ENCODE data around the gene FAM3D. TPM values are rescaled to one million over a fixed set of nuclear protein-coding genes. Genes with fewer than 3 reads are reported as not detected.

The FAM3D gene
- total RNA-seq, 1 donor from 2014 or later: 5.8 TPM

DNA sequence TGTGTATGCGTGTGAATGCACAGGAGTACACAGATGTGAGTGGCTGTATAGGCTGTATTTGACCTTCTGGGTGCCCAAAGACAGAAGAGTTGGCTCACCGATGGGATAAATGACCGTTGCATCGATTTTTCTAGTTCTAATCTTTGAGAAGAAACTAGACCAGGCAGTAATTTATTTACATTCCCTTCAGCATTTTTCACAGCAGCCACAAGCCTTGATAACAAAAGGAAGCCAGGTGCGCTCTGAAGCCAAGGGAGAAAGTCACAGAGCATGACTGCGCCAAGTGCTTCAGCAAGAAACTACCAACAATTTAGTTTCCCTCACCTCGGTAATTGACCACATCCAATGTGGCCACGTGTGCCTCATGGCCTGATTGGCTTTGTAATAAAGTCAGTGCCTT is 5.9 kb upstream of the FAM3D start:
- Histone ChIP-seq H3K4me1 (peaks cover 8% of the 10 kb centered on the region), H3K27ac (no peak overlapping the region), H3K4me3 (no peak overlapping the region), H3K36me3 (no peaks in the 10 kb centered on the region), H3K9me3 (no peaks in the 10 kb centered on the region), H3K27me3 (ENCODE audit: low read depth) (no peaks in the 10 kb centered on the region)
- intact Hi-C loops (cut with DNase I): no loop called here
- DNase-seq: no peak
- TF ChIP-seq, protein P1, sequence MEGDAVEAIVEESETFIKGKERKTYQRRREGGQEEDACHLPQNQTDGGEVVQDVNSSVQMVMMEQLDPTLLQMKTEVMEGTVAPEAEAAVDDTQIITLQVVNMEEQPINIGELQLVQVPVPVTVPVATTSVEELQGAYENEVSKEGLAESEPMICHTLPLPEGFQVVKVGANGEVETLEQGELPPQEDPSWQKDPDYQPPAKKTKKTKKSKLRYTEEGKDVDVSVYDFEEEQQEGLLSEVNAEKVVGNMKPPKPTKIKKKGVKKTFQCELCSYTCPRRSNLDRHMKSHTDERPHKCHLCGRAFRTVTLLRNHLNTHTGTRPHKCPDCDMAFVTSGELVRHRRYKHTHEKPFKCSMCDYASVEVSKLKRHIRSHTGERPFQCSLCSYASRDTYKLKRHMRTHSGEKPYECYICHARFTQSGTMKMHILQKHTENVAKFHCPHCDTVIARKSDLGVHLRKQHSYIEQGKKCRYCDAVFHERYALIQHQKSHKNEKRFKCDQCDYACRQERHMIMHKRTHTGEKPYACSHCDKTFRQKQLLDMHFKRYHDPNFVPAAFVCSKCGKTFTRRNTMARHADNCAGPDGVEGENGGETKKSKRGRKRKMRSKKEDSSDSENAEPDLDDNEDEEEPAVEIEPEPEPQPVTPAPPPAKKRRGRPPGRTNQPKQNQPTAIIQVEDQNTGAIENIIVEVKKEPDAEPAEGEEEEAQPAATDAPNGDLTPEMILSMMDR (IDR thresholded peaks at IDR 0.05): no peak
- no peak for ATAC-seq

DNA sequence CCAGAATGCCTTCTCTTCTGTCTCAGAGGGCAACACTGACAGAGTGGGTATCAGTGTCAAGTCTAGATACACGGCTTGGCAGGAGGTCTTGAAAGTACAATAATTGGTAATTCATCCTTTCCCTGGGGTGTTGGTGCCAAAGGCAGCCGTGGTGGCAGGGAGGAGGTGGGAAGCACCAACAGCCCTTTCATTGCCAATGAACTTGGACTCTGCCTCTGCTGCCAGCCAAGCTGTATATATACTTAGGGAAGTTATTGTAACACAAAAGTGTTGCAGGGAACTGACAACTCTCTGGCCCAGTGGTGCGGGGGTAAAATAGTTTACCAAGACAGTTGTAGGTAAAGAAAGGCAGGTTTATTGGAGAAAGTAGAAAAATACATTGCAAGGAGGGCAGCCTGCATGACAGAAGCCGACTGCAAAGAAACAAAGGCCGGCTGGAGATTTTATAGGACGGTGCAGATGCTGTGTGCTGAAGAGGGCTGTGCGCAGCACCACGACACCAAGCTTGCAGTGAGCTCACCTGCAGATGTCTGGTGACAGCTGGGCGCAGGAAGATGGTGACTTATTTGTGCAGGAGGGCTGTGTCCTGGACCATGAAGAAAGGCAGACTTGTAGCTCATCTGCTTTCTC is 4.0 kb upstream of the FAM3D start:
- intact Hi-C loops (cut with DNase I): no loop called here
- H3K27ac ChIP-seq: no peak overlapping the region
- no peaks in the 10 kb centered on the region for H3K27me3 ChIP-seq (ENCODE audit: low read depth)
- H3K4me3 ChIP-seq: no peak overlapping the region
- H3K4me1 ChIP-seq: peaks cover 14% of the 10 kb centered on the region
- ATAC-seq (no peak), DNase-seq (no peak)
- no peaks in the 10 kb centered on the region for H3K36me3 ChIP-seq
- TF ChIP-seq, protein P1 (IDR thresholded peaks at IDR 0.05): no peak
- no peaks in the 10 kb centered on the region for H3K9me3 ChIP-seq

DNA sequence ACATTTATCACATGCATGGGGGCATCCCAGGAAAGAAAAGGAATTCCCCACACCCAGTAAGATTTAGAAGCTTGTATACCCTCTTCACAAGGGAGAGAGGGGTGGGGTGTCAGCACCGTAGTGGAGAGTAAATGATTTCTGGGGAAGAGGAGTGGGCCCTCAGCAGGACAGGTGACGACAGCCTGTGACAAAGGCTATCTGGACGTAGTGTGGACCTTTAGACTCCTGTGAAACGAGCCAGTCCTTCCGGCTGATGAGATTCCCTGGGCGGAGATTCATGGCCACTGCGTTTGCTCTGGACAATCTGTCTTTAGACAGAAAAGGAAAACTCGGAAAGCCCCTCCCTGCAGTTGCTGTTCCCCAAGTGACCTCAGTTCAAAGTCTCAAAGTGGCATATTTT is 1.7 kb upstream of the FAM3D start:
- H3K27ac ChIP-seq: peak overlapping the region; percentile 39
- TF ChIP-seq, protein P1 (IDR thresholded peaks at IDR 0.05): no peak
- no peak for DNase-seq

DNA sequence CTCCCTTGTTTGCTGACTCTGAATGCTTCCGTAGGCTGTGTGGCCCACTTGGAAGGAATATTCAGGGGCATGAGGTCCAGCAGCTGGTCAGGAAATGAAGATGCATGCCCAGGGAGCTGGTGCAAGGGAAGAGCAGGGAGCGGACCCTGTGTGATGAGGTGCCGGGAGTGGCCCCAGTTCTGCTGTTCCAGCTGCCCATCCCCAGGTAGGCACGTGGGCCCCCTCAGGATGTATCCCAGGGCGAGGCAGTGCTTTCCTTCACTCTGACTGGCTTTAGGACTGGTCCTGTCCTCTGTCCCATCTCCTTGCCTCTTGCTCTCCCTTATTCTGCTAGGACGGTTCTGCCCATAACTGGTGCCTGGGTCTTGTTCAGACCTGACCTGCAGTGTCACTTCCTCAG is 1.1 kb upstream of the FAM3D start:
- H3K4me3 ChIP-seq: no peak overlapping the region
- DNase-seq: no peak
- no peaks in the 10 kb centered on the region for H3K36me3 ChIP-seq
- peaks cover 14% of the 10 kb centered on the region for H3K4me1 ChIP-seq
- TF ChIP-seq, protein P1 (IDR thresholded peaks at IDR 0.05): no peak
- no peaks in the 10 kb centered on the region for H3K9me3 ChIP-seq
- no peaks in the 10 kb centered on the region for H3K27me3 ChIP-seq (ENCODE audit: low read depth)
- peak overlapping the region; percentile 39 for H3K27ac ChIP-seq
- ATAC-seq: no peak
- intact Hi-C loops (cut with DNase I): no loop called here

More for the DNA sequence above, 1.7 kb upstream of the FAM3D start:
- H3K36me3 ChIP-seq: no peaks in the 10 kb centered on the region
- intact Hi-C loops (cut with DNase I): no loop called here
- no peak overlapping the region for H3K4me3 ChIP-seq
- no peaks in the 10 kb centered on the region for H3K9me3 ChIP-seq
- peaks cover 14% of the 10 kb centered on the region for H3K4me1 ChIP-seq
- no peaks in the 10 kb centered on the region for H3K27me3 ChIP-seq (ENCODE audit: low read depth)
- no peak for ATAC-seq

DNA sequence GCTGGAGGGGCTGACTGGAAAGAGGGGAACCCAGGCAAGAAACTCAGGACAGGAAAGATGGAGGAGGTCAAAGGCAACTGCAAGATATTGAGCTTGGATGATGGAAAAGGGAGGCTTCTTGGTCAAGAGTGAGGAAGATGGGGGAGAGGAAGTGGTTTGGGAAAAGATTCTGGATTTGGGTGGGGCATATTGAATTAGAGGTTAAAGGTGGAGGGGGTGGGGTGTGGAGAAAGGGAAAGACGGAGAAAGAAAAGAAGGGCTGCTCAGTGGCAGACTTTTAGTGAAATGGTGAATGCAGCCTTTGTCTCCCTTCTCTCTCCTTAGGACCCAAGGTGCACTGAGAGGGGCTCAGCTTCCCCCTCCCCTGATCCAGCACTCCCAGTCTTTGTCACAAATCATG is 655 bp upstream of the FAM3D start:
- no peaks in the 10 kb centered on the region for H3K9me3 ChIP-seq
- no peak overlapping the region for H3K4me3 ChIP-seq
- peaks cover 14% of the 10 kb centered on the region for H3K4me1 ChIP-seq
- H3K27ac ChIP-seq: peak overlapping the region; percentile 39
- intact Hi-C loops (cut with DNase I): no loop called here
- H3K36me3 ChIP-seq: no peaks in the 10 kb centered on the region
- no peak for ATAC-seq
- no peaks in the 10 kb centered on the region for H3K27me3 ChIP-seq (ENCODE audit: low read depth)
- no peak for DNase-seq
- TF ChIP-seq, protein P1 (IDR thresholded peaks at IDR 0.05): no peak

All from lower lobe of right lung (tissue), 2 donors.